Measurements from ENCODE around the gene RPS24. TPM values are rescaled to one million over a fixed set of nuclear protein-coding genes. Genes with fewer than 3 reads are reported as not detected.

Gene RPS24
- total RNA-seq, 2 donors from 2014 or later, result 1,060 to 1,748 TPM

GRCh38 chr10:78019264-78019663, 14.4 kb upstream of the RPS24 start:
- Histone ChIP-seq H3K27me3 (no peaks in the 10 kb centered on the region), H3K27ac (no peak overlapping the region), H3K4me3 (no peak overlapping the region), H3K36me3 (peaks cover 92% of the 10 kb centered on the region), H3K9me3 (no peaks in the 10 kb centered on the region), H3K4me1 (no peaks in the 10 kb centered on the region)
- no peak for TF ChIP-seq CTCF (IDR thresholded peaks at IDR 0.05)
- DNase-seq (ENCODE audit: low spot score), result peak; percentile 2

GRCh38 chr10:78021201-78021600, 12.5 kb upstream of the RPS24 start:
- no peak overlapping the region for H3K27ac ChIP-seq
- no peak for TF ChIP-seq CTCF (IDR thresholded peaks at IDR 0.05)
- no peak overlapping the region for H3K4me3 ChIP-seq
- H3K36me3 ChIP-seq, result peaks cover 96% of the 10 kb centered on the region
- H3K27me3 ChIP-seq, result no peaks in the 10 kb centered on the region
- no peaks in the 10 kb centered on the region for H3K4me1 ChIP-seq
- no peak for DNase-seq (ENCODE audit: low spot score)
- H3K9me3 ChIP-seq, result no peaks in the 10 kb centered on the region

GRCh38 chr10:78023741-78024140, 9.9 kb upstream of the RPS24 start:
- no peak overlapping the region for H3K4me3 ChIP-seq
- TF ChIP-seq CTCF (IDR thresholded peaks at IDR 0.05), result no peak
- no peak overlapping the region for H3K27ac ChIP-seq
- no peaks in the 10 kb centered on the region for H3K27me3 ChIP-seq
- peaks cover 73% of the 10 kb centered on the region for H3K36me3 ChIP-seq
- H3K4me1 ChIP-seq, result peaks cover 0 to 16% of the 10 kb centered on the region in 2 donors
- no peaks in the 10 kb centered on the region for H3K9me3 ChIP-seq
- DNase-seq (ENCODE audit: low spot score), result no peak

GRCh38 chr10:78025685-78026364, 7.8 kb upstream of the RPS24 start:
- no peaks in the 10 kb centered on the region for H3K27me3 ChIP-seq
- no peak overlapping the region for H3K27ac ChIP-seq
- peaks cover 0 to 22% of the 10 kb centered on the region in 2 donors for H3K4me1 ChIP-seq
- DNase-seq (ENCODE audit: low spot score), result no peak
- H3K36me3 ChIP-seq, result peaks cover 52% of the 10 kb centered on the region
- no peak for TF ChIP-seq CTCF (IDR thresholded peaks at IDR 0.05)
- H3K4me3 ChIP-seq, result no peak overlapping the region
- no peaks in the 10 kb centered on the region for H3K9me3 ChIP-seq

- DNase-seq (ENCODE audit: low spot score), result peak; percentile 61
- peaks cover 24% of the 10 kb centered on the region for H3K36me3 ChIP-seq
- no peak for TF ChIP-seq CTCF (IDR thresholded peaks at IDR 0.05)
- peak overlapping the region; percentile 79 to 83 for H3K27ac ChIP-seq
- H3K4me3 ChIP-seq, result peak overlapping the region; percentile 95 to 99
- no peaks in the 10 kb centered on the region for H3K27me3 ChIP-seq
- no peaks in the 10 kb centered on the region for H3K9me3 ChIP-seq
- peaks cover 0 to 22% of the 10 kb centered on the region in 2 donors for H3K4me1 ChIP-seq
Observed at GRCh38 chr10:78028438-78029268, 5.0 kb upstream of the RPS24 start.

Measured in right atrium auricular region (tissue), 2 donors.